ENCODE data around the gene CCL27.

DNA sequence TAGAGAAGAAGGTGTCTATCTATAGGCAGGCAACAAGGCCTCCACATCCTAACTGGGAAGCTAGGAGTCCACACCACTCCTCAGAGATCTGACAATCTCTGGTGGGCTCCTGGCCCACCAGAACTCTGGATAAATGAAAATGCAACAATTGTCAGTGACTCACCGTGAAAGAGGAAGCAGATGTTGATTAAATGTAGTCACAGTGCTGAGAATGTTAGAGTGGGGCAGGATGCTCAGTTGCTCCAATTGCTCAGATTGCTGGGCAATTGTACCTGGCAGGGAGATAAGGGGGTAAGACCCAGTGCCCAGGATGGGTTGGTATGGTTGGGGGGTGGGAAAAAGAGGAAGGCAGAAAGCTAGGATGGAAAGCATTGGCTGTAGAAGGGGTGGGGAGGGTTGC is 24.3 kb upstream of the CCL27 start:
- TF ChIP-seq, protein P1, sequence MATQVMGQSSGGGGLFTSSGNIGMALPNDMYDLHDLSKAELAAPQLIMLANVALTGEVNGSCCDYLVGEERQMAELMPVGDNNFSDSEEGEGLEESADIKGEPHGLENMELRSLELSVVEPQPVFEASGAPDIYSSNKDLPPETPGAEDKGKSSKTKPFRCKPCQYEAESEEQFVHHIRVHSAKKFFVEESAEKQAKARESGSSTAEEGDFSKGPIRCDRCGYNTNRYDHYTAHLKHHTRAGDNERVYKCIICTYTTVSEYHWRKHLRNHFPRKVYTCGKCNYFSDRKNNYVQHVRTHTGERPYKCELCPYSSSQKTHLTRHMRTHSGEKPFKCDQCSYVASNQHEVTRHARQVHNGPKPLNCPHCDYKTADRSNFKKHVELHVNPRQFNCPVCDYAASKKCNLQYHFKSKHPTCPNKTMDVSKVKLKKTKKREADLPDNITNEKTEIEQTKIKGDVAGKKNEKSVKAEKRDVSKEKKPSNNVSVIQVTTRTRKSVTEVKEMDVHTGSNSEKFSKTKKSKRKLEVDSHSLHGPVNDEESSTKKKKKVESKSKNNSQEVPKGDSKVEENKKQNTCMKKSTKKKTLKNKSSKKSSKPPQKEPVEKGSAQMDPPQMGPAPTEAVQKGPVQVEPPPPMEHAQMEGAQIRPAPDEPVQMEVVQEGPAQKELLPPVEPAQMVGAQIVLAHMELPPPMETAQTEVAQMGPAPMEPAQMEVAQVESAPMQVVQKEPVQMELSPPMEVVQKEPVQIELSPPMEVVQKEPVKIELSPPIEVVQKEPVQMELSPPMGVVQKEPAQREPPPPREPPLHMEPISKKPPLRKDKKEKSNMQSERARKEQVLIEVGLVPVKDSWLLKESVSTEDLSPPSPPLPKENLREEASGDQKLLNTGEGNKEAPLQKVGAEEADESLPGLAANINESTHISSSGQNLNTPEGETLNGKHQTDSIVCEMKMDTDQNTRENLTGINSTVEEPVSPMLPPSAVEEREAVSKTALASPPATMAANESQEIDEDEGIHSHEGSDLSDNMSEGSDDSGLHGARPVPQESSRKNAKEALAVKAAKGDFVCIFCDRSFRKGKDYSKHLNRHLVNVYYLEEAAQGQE (IDR thresholded peaks at IDR 0.05; ENCODE audit: insufficient read depth in 1 of 2, low read depth in 2 of 2, low read length in 2 of 2): no peak
- no peak for TF ChIP-seq SIN3A (IDR thresholded peaks at IDR 0.05; ENCODE audit: borderline replicate concordance, insufficient read depth, low read length)

Data from PFSK-1 (cell line).